Activated T-helper 17 cell treated with anti-CD3 and anti-CD28 coated beads, Interleukin-2, amount 50 U/mL, for 72 hours (primary cell): ENCODE results near the gene APBB3. TPM values are rescaled to one million over a fixed set of nuclear protein-coding genes. Genes with fewer than 3 reads are reported as not detected.

ENCODE experiments used
- ATAC-seq: fragments of 150-1000 bp; cut with Tn5 transposase; replicated peaks from 2 replicates; pipeline ENCODE4 v1.10.0; 2021; ENCODE audit warnings: mild to moderate bottlenecking, moderate library complexity
- H3K27ac Mint-ChIP-seq: one replicate; pipeline ENCODE4 v1.8.0; 2022; ENCODE audit warnings: mixed read lengths
- H3K27me3 Mint-ChIP-seq: one replicate; pipeline ENCODE4 v1.8.0; 2022; ENCODE audit warnings: mixed read lengths
- H3K36me3 Mint-ChIP-seq: one replicate; pipeline ENCODE4 v1.8.0; 2022; ENCODE audit warnings: low read depth, mild to moderate bottlenecking, mixed read lengths
- H3K4me1 Mint-ChIP-seq: one replicate; pipeline ENCODE4 v1.8.0; 2022; ENCODE audit warnings: mixed read lengths
- H3K4me3 Mint-ChIP-seq: one replicate; pipeline ENCODE4 v1.8.0; 2022; ENCODE audit warnings: mild to moderate bottlenecking, mixed read lengths
- H3K9me3 Mint-ChIP-seq: one replicate; pipeline ENCODE4 v1.8.0; 2022; ENCODE audit warnings: mixed read lengths
- total RNA-seq, 2 donors: library from RNA; stranded (reverse); gene quantifications; one replicate each; pipeline ENCODE4 v1.2.3, GENCODE V29; 2022

Gene APBB3
- total RNA-seq, 2 donors from 2014 or later: 20.5 to 56.6 TPM

GRCh38 chr5:140509898-140510297 lies 54.5 kb downstream of the APBB3 start:
- Mint-ChIP-seq H3K4me1 (no peaks in the 10 kb centered on the region), H3K36me3 (peaks cover 98% of the 10 kb centered on the region), H3K27me3 (no peaks in the 10 kb centered on the region), H3K27ac (no peak overlapping the region), H3K9me3 (no peaks in the 10 kb centered on the region), H3K4me3 (no peak overlapping the region)
- ATAC-seq: no peak

Other genes with a start within 250 kb of the APBB3 start
- 10 to 100 TPM; 12.6 to 22.9 TPM for gene HBEGF, start 218.0 kb downstream of the APBB3 start, total RNA-seq
- gene SLC4A9, start 204.4 kb downstream of the APBB3 start, total RNA-seq: under 1 TPM; 0.26 TPM
- gene ANKHD1, start 162.8 kb downstream of the APBB3 start, total RNA-seq: 100 to 1,000 TPM in 1 of 2 donors, 10 to 100 TPM in 1; 94.5 to 119 TPM
- gene EIF4EBP3, start 16.9 kb downstream of the APBB3 start, total RNA-seq: 10 to 100 TPM in 1 of 2 donors, 1 to 10 TPM in 1; 8.9 to 11.8 TPM
- gene SRA1, start 7.1 kb downstream of the APBB3 start, total RNA-seq: 10 to 100 TPM; 32.3 to 39.1 TPM
- 10 to 100 TPM; 56.0 to 89.6 TPM for gene SLC35A4, start 230 bp upstream of the APBB3 start, total RNA-seq
- gene CD14, start 68.6 kb upstream of the APBB3 start, total RNA-seq: under 1 TPM; 0.32 to 0.39 TPM
- gene TMCO6, start 74.9 kb upstream of the APBB3 start, total RNA-seq: 10 to 100 TPM; 22.9 to 30.6 TPM
- gene NDUFA2, start 83.0 kb upstream of the APBB3 start, total RNA-seq: 10 to 100 TPM; 48.1 to 63.9 TPM
- 10 to 100 TPM; 76.9 to 85.8 TPM for gene IK, start 83.2 kb upstream of the APBB3 start, total RNA-seq
- 10 to 100 TPM; 38.8 TPM for gene WDR55, start 100.3 kb upstream of the APBB3 start, total RNA-seq
- gene DND1, start 109.0 kb upstream of the APBB3 start, total RNA-seq: 1 to 10 TPM; 3.0 to 3.4 TPM
- 100 to 1,000 TPM in 1 of 2 donors, 10 to 100 TPM in 1; 82.2 to 103 TPM for gene HARS1, start 126.8 kb upstream of the APBB3 start, total RNA-seq
- gene HARS2, start 126.9 kb upstream of the APBB3 start, total RNA-seq: 10 to 100 TPM; 24.7 to 30.2 TPM
- gene ZMAT2, start 135.8 kb upstream of the APBB3 start, total RNA-seq: 10 to 100 TPM; 47.5 to 58.0 TPM
- not detected for gene PCDHA1, start 221.5 kb upstream of the APBB3 start, total RNA-seq
- gene PCDHA2, start 230.3 kb upstream of the APBB3 start, total RNA-seq: not detected
- not detected for gene PCDHA3, start 236.5 kb upstream of the APBB3 start, total RNA-seq
- gene PCDHA4, start 242.5 kb upstream of the APBB3 start, total RNA-seq: not detected